Hepatocyte (in vitro differentiated cells): ENCODE results near the gene RGS19.

Experiments used
- EZH2 ChIP-seq: fragments of 200-600 bp; sonication (generic); IDR thresholded peaks from 2 replicates; pipeline ENCODE4 v1.6.1; 2016; ENCODE audit warnings: antibody characterized with exemption, mild to moderate bottlenecking, borderline replicate concordance
- TF ChIP-seq, protein P1 (sequence below): fragments of 200-600 bp; sonication (generic); IDR thresholded peaks from 2 replicates; pipeline ENCODE4 v1.5.1; 2016; ENCODE audit warnings: antibody characterized with exemption, mild to moderate bottlenecking; ENCODE audit not compliant: poor library complexity

DNA sequence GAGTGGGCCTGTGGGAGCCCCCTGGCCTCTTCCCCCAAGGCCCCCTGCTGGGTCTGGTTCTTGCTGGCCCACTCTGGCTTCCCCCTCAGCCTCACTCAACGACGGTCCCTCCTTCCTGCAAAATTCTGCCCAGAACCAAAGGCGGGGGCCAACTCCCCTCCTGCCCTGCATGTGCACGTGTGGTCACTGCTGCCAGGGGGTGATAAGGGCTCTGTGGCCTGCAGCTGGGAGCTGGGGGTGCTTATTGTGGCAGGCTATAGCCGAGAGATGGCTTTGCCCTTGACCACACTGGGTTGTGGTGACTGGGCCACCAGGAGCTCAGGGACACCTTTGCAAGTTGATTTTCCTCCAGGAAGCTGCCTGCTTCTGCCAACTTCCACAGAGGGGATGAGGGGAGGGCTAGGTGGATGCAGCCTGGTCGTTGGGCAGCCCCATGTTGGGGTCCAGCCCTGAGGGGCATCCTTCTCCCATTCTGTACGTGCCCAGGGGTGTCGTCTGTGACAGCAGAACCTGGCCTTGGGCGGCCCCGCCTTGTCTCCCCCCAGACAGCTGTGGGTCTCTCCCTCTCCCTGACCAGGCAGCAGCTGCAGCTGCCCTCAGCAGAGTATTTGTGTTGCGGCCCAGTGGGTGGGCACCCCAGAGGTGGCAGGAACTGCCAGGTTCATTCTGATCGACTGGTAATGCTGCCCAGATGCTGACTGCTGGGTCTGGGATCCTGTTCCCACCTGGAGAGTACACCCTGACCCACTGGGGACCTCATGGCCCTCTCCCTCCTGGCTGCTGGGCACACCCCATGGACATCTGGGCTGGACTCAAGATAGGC is 10.7 kb downstream of the RGS19 start:
- TF ChIP-seq, protein P1, sequence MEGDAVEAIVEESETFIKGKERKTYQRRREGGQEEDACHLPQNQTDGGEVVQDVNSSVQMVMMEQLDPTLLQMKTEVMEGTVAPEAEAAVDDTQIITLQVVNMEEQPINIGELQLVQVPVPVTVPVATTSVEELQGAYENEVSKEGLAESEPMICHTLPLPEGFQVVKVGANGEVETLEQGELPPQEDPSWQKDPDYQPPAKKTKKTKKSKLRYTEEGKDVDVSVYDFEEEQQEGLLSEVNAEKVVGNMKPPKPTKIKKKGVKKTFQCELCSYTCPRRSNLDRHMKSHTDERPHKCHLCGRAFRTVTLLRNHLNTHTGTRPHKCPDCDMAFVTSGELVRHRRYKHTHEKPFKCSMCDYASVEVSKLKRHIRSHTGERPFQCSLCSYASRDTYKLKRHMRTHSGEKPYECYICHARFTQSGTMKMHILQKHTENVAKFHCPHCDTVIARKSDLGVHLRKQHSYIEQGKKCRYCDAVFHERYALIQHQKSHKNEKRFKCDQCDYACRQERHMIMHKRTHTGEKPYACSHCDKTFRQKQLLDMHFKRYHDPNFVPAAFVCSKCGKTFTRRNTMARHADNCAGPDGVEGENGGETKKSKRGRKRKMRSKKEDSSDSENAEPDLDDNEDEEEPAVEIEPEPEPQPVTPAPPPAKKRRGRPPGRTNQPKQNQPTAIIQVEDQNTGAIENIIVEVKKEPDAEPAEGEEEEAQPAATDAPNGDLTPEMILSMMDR, result no peak
- TF ChIP-seq EZH2, result no peak
